ENCODE data around the gene DISP3. TPM values are rescaled to one million over a fixed set of nuclear protein-coding genes. Genes with fewer than 3 reads are reported as not detected.

The DISP3 gene
- total and polyA plus RNA-seq, 10 donors, result 0.06 to 0.69 (median 0.43) TPM

- Histone ChIP-seq H3K36me3 (no peaks in the 10 kb centered on the region), H3K27me3 (replicated peaks in 1 of 7) (peaks cover 0 to 51% (median 8%) of the 10 kb centered on the region in 7 donors), H3K27ac (no peak overlapping the region), H3K4me3 (no peak overlapping the region), H3K4me1 (no peaks in the 10 kb centered on the region), H3K9me3 (peaks cover 0 to 34% (median 16%) of the 10 kb centered on the region in 8 donors)
- WGBS, 5 donors, result 54 to 67% (median 63%) methylated on average over 13 of the region's 13 CpGs
- no peak for TF ChIP-seq POLR2A (IDR thresholded peaks at IDR 0.05)
- TF ChIP-seq CTCF (IDR thresholded peaks at IDR 0.05 in 8 of 11, conservative IDR thresholded peaks at IDR 0.05 in 3 of 11), result no peak
- TF ChIP-seq POLR2AphosphoS5 (IDR thresholded peaks at IDR 0.05), result no peak
- DNase-seq, result no peak
- intact Hi-C loops (cut with DNase I; ENCODE audit: low total_unique reads), result no loop called here
These were observed 20.1 kb downstream of the DISP3 start for GRCh38 chr1:11498956-11499594.

GRCh38 chr1:11499601-11500331 is 20.8 kb downstream of the DISP3 start:
- no peak overlapping the region for H3K4me3 ChIP-seq
- H3K4me1 ChIP-seq, result no peaks in the 10 kb centered on the region
- H3K27ac ChIP-seq, result no peak overlapping the region
- H3K36me3 ChIP-seq, result no peaks in the 10 kb centered on the region
- peaks cover 0 to 51% (median 8%) of the 10 kb centered on the region in 7 donors for H3K27me3 ChIP-seq (replicated peaks in 1 of 7)
- TF ChIP-seq POLR2AphosphoS5 (IDR thresholded peaks at IDR 0.05), result no peak
- no peak for TF ChIP-seq CTCF (IDR thresholded peaks at IDR 0.05 in 8 of 11, conservative IDR thresholded peaks at IDR 0.05 in 3 of 11)
- TF ChIP-seq POLR2A (IDR thresholded peaks at IDR 0.05), result no peak
- peaks cover 0 to 39% (median 22%) of the 10 kb centered on the region in 8 donors for H3K9me3 ChIP-seq
- intact Hi-C loops (cut with DNase I; ENCODE audit: low total_unique reads), result no loop called here
- DNase-seq, result peak; percentile 54
- WGBS, 5 donors, result 51 to 64% (median 58%) methylated on average over 9 to 14 of the region's 14 CpGs

GRCh38 chr1:11500881-11501280 is 21.9 kb downstream of the DISP3 start:
- DNase-seq, result no peak

More at GRCh38 chr1:11500881-11501280, 21.9 kb downstream of the DISP3 start:
- TF ChIP-seq CTCF (IDR thresholded peaks at IDR 0.05 in 8 of 11, conservative IDR thresholded peaks at IDR 0.05 in 3 of 11) (no peak), POLR2AphosphoS5 (IDR thresholded peaks at IDR 0.05) (no peak), POLR2A (IDR thresholded peaks at IDR 0.05) (no peak)
- 81 to 92% (median 87%) methylated on average over 6 to 7 of the region's 7 CpGs for WGBS, 5 donors
- no peak overlapping the region for H3K27ac ChIP-seq
- peak overlapping the region in 1 of 8 donors; percentile 13 for H3K4me3 ChIP-seq
- H3K36me3 ChIP-seq, result no peaks in the 10 kb centered on the region
- peaks cover 5 to 50% (median 34%) of the 10 kb centered on the region in 8 donors for H3K9me3 ChIP-seq
- intact Hi-C loops (cut with DNase I; ENCODE audit: low total_unique reads), result no loop called here
- H3K4me1 ChIP-seq, result no peaks in the 10 kb centered on the region
- H3K27me3 ChIP-seq (replicated peaks in 1 of 7), result peaks cover 0 to 51% (median 8%) of the 10 kb centered on the region in 7 donors

Data from spleen (tissue), 11 donors.